Stomach (tissue), 9 donors: Measurements from ENCODE around the gene DSEL. TPM values are rescaled to one million over a fixed set of nuclear protein-coding genes. Genes with fewer than 3 reads are reported as not detected.

ENCODE experiments used
- DNase-seq, 2 donors: peaks; one replicate each; pipeline versions ENCODE4 v3.0.0 to v3.0.0-alpha.2; 2013 to 2019
- H3K27ac ChIP-seq, 5 donors: fragments of 200-600 bp in 4 of 5; sonication (generic) in 4 of 5; one replicate each; pipeline ENCODE4 v1.5.1; 2013 to 2019; ENCODE audit warnings: mild to moderate bottlenecking in 1 of 5, moderate library complexity in 1 of 5
- H3K27me3 ChIP-seq, 3 donors: fragments of 200-600 bp; sonication (generic); one replicate each; pipeline ENCODE4 v1.5.1; 2017 to 2019; ENCODE audit warnings: mixed run types in 1 of 3
- H3K36me3 ChIP-seq, 4 donors: fragments of 200-600 bp; sonication (generic); 1 replicate in 3 of 4; 2 replicates in 1 of 4; pipeline ENCODE4 v1.5.1; 2016 to 2019
- H3K4me1 ChIP-seq, 4 donors: fragments of 200-600 bp; sonication (generic); one replicate each; pipeline ENCODE4 v1.5.1; 2016 to 2019
- H3K4me3 ChIP-seq, 4 donors: fragments of 200-600 bp; sonication (generic) in 3 of 4; one replicate each; pipeline ENCODE4 v1.5.1; 2016 to 2019; ENCODE audit warnings: mild to moderate bottlenecking in 1 of 4
- H3K9me3 ChIP-seq, 4 donors: fragments of 200-600 bp; sonication (generic); one replicate each; pipeline ENCODE4 v1.5.1; 2016 to 2019
- CTCF ChIP-seq, 7 experiments: fragments of 450-650 bp in 4 of 7; fragments of 200-600 bp in 3 of 7; sonication (generic) in 3 of 7; IDR thresholded peaks; one replicate each; pipeline ENCODE4 v1.5.1; 2016 to 2019; ENCODE audit warnings: antibody characterized with exemption in 7 of 7, control low read depth in 2 of 7, mild to moderate bottlenecking in 1 of 7
- EP300 ChIP-seq: sonication (generic); formaldehyde crosslinking; IDR thresholded peaks from one replicate; pipeline ENCODE4 v1.6.1; 2017; ENCODE audit warnings: antibody characterized with exemption
- POLR2A ChIP-seq, 4 donors: fragments of 450-650 bp; IDR thresholded peaks; one replicate each; pipeline ENCODE4 v1.6.1; 2016; ENCODE audit warnings: antibody characterized with exemption in 4 of 4, control low read depth in 2 of 4, mild to moderate bottlenecking in 1 of 4, moderate library complexity in 1 of 4
- POLR2AphosphoS5 ChIP-seq, 3 donors: sonication (generic); formaldehyde crosslinking; IDR thresholded peaks; one replicate each; pipeline ENCODE4 v1.6.1; 2016; ENCODE audit warnings: antibody characterized with exemption in 3 of 3
- WGBS, 5 donors: extraction: QIAGEN DNeasy Blood & Tissue Kit in 3 of 5; methylation state at CpG; one replicate each; pipeline versions ENCODE4 v1.1.5 to v1.1.7; 2013 to 2018; 5-methylcytosine and 5-hydroxymethylcytosine counted together
- intact Hi-C: fragments of 100-400 bp; cut with DNase I; formaldehyde crosslinking; loops from one replicate; pipeline ENCODE4 v1.15.1; 2023; ENCODE audit warnings: low total_unique reads
- polyA plus RNA-seq, 3 donors: library from polyadenylated mRNA; stranded (reverse); fragments of 200-250 nt; gene quantifications; one replicate each; pipeline ENCODE4 v1.2.3, GENCODE V29; 2013
- total RNA-seq, 5 donors: library from RNA; depleted of rRNA; stranded (reverse); fragments of >200 nt; gene quantifications; one replicate each; pipeline versions ENCODE4 v1.1.0 to v1.2.3, GENCODE V29; 2014 to 2016
- donor health status: healthy with polysubstance abuse.
- donor health status: Bipolar disorder and iron deficiency.
- donor health status: healthy.

Gene DSEL
- total and polyA plus RNA-seq, 8 donors, result 0.78 to 23.9 (median 4.6) TPM

- no peak overlapping the region for H3K27ac ChIP-seq
- intact Hi-C loops, result no loop called here
- TF ChIP-seq CTCF (IDR thresholded peaks at IDR 0.05), result no peak
- no peak for TF ChIP-seq POLR2AphosphoS5 (IDR thresholded peaks at IDR 0.05)
- no peak for TF ChIP-seq POLR2A (IDR thresholded peaks at IDR 0.05)
- TF ChIP-seq EP300, result no peak
- no peaks in the 10 kb centered on the region for H3K27me3 ChIP-seq
- H3K9me3 ChIP-seq, result peaks cover 0 to 7% (median 1%) of the 10 kb centered on the region in 4 donors
- no peak for DNase-seq
- no peak overlapping the region for H3K4me3 ChIP-seq
- 58 to 72% (median 69%) methylated on average over 4 of the region's 4 CpGs for WGBS, 5 donors
- no peaks in the 10 kb centered on the region for H3K36me3 ChIP-seq
- H3K4me1 ChIP-seq, result no peaks in the 10 kb centered on the region
Observed at GRCh38 chr18:67496469-67496868, 20.1 kb downstream of the DSEL start.

GRCh38 chr18:67486534-67486933 lies 30.0 kb downstream of the DSEL start:
- no peaks in the 10 kb centered on the region for H3K27me3 ChIP-seq
- H3K4me1 ChIP-seq, result no peaks in the 10 kb centered on the region
- H3K36me3 ChIP-seq, result no peaks in the 10 kb centered on the region
- no peak overlapping the region for H3K27ac ChIP-seq
- no peaks in the 10 kb centered on the region for H3K9me3 ChIP-seq
- no peak for DNase-seq
- intact Hi-C loops, result no loop called here
- no peak overlapping the region for H3K4me3 ChIP-seq
- TF ChIP-seq POLR2A (IDR thresholded peaks at IDR 0.05) (no peak), EP300 (no peak), CTCF (IDR thresholded peaks at IDR 0.05) (no peak), POLR2AphosphoS5 (IDR thresholded peaks at IDR 0.05) (no peak)

- Histone ChIP-seq H3K36me3 (no peaks in the 10 kb centered on the region), H3K27me3 (no peaks in the 10 kb centered on the region), H3K9me3 (no peaks in the 10 kb centered on the region), H3K4me1 (no peaks in the 10 kb centered on the region), H3K27ac (no peak overlapping the region), H3K4me3 (no peak overlapping the region)
- WGBS, 5 donors, result 94 to 97% (median 96%) methylated on average over 3 of the region's 3 CpGs
- DNase-seq, result no peak
- intact Hi-C loops, result no loop called here
- no peak for TF ChIP-seq POLR2A (IDR thresholded peaks at IDR 0.05)
- TF ChIP-seq POLR2AphosphoS5 (IDR thresholded peaks at IDR 0.05), result no peak
- TF ChIP-seq CTCF (IDR thresholded peaks at IDR 0.05), result no peak
- no peak for TF ChIP-seq EP300
Observed at GRCh38 chr18:67485655-67486054, 30.9 kb downstream of the DSEL start.

GRCh38 chr18:67484458-67484857 lies 32.1 kb downstream of the DSEL start:
- Histone ChIP-seq H3K4me1 (no peaks in the 10 kb centered on the region), H3K27ac (no peak overlapping the region), H3K27me3 (no peaks in the 10 kb centered on the region), H3K4me3 (no peak overlapping the region), H3K36me3 (no peaks in the 10 kb centered on the region), H3K9me3 (no peaks in the 10 kb centered on the region)
- whole genome bisulfite sequencing, 5 donors, result 81 to 93% (median 84%) methylated on average over 2 of the region's 2 CpGs
- TF ChIP-seq EP300 (no peak), POLR2A (IDR thresholded peaks at IDR 0.05) (no peak), CTCF (IDR thresholded peaks at IDR 0.05) (no peak), POLR2AphosphoS5 (IDR thresholded peaks at IDR 0.05) (no peak)
- intact Hi-C loops, result no loop called here
- no peak for DNase-seq
